Neural crest cell (in vitro differentiated cells): Measurements from ENCODE around the gene KRTCAP2. TPM values are rescaled to one million over a fixed set of nuclear protein-coding genes. Genes with fewer than 3 reads are reported as not detected.
"Not testable (repeated sequence)": the region's sequence is repeated elsewhere in the genome, so short reads cannot be mapped to it uniquely, and the experiment has no call there.

Experiments
- DNase-seq: peaks from one replicate; pipeline ENCODE4 v3.0.0; 2021; ENCODE audit warnings: low read depth, mixed read lengths, low spot score
- H3K27ac Mint-ChIP-seq: one replicate; pipeline ENCODE4 v1.8.0; 2021; ENCODE audit warnings: mild to moderate bottlenecking, mixed read lengths; ENCODE audit not compliant: unreplicated experiment
- H3K27me3 Mint-ChIP-seq: 2 replicates; pipeline ENCODE4 v1.8.0; 2021; ENCODE audit warnings: low read depth, mild to moderate bottlenecking, mixed read lengths
- H3K36me3 Mint-ChIP-seq: 2 replicates; pipeline ENCODE4 v1.8.0; 2021; ENCODE audit warnings: low read depth, mild to moderate bottlenecking, mixed read lengths
- H3K4me1 Mint-ChIP-seq: 2 replicates; pipeline ENCODE4 v1.8.0; 2021; ENCODE audit warnings: mixed read lengths
- H3K4me3 Mint-ChIP-seq: one replicate; pipeline ENCODE4 v1.8.0; 2021; ENCODE audit warnings: mild to moderate bottlenecking, mixed read lengths
- H3K9me3 Mint-ChIP-seq: 2 replicates; pipeline ENCODE4 v1.8.0; 2021; ENCODE audit warnings: mixed read lengths
- CTCF ChIP-seq: fragments of 200-600 bp; sonication (generic); conservative IDR thresholded peaks from 2 replicates; pipeline ENCODE4 v1.5.0; 2021; ENCODE audit warnings: antibody characterized with exemption, mild to moderate bottlenecking
- total RNA-seq: library from RNA; stranded (reverse); gene quantifications from 2 replicates; pipeline ENCODE4 v1.2.1, GENCODE V29; 2021

KRTCAP2 gene
- total RNA-seq, 1 donor from 2014 or later = 125 TPM

GRCh38 chr1:155191904-155192303 lies 18.8 kb upstream of the KRTCAP2 start:
- Mint-ChIP-seq H3K9me3 (no peaks in the 10 kb centered on the region), H3K27ac (peak overlapping the region; percentile 94), H3K27me3 (peaks cover 9% of the 10 kb centered on the region), H3K36me3 (peaks cover 11% of the 10 kb centered on the region), H3K4me1 (peaks cover 50% of the 10 kb centered on the region), H3K4me3 (peak overlapping the region; percentile 75)
- DNase-seq = no peak
- no peak for TF ChIP-seq CTCF

- DNase-seq, H3K27me3 Mint-ChIP-seq, H3K27ac Mint-ChIP-seq, H3K36me3 Mint-ChIP-seq, H3K9me3 Mint-ChIP-seq, H3K4me3 Mint-ChIP-seq: not testable (repeated sequence)
- peaks cover 32% of the 10 kb centered on the region for H3K4me1 Mint-ChIP-seq
Observed at GRCh38 chr1:155189926-155190325, 16.8 kb upstream of the KRTCAP2 start.

- no peaks in the 10 kb centered on the region for H3K9me3 Mint-ChIP-seq
- TF ChIP-seq CTCF = no peak
- peak overlapping the region; percentile 70 for H3K4me3 Mint-ChIP-seq
- H3K27me3 Mint-ChIP-seq = peaks cover 5% of the 10 kb centered on the region
- peak overlapping the region; percentile 98 for H3K27ac Mint-ChIP-seq
- peaks cover 4% of the 10 kb centered on the region for H3K36me3 Mint-ChIP-seq
- DNase-seq = no peak
- H3K4me1 Mint-ChIP-seq = peaks cover 18% of the 10 kb centered on the region
Observed at GRCh38 chr1:155188268-155188667, 15.2 kb upstream of the KRTCAP2 start.

- Mint-ChIP-seq H3K4me1 (peaks cover 13% of the 10 kb centered on the region), H3K27ac (peak overlapping the region; percentile 98), H3K9me3 (no peaks in the 10 kb centered on the region), H3K36me3 (peaks cover 4% of the 10 kb centered on the region), H3K27me3 (peaks cover 5% of the 10 kb centered on the region), H3K4me3 (peak overlapping the region; percentile 70)
- no peak for DNase-seq
- TF ChIP-seq CTCF = no peak
Observed at GRCh38 chr1:155187456-155187891, 14.4 kb upstream of the KRTCAP2 start.

GRCh38 chr1:155186794-155187455 lies 13.8 kb upstream of the KRTCAP2 start:
- no peaks in the 10 kb centered on the region for H3K9me3 Mint-ChIP-seq
- H3K4me3 Mint-ChIP-seq = peak overlapping the region; percentile 47
- peaks cover 5% of the 10 kb centered on the region for H3K27me3 Mint-ChIP-seq
- H3K4me1 Mint-ChIP-seq = peaks cover 7% of the 10 kb centered on the region
- peaks cover 4% of the 10 kb centered on the region for H3K36me3 Mint-ChIP-seq
- DNase-seq = no peak
- no peak overlapping the region for H3K27ac Mint-ChIP-seq
- no peak for TF ChIP-seq CTCF

GRCh38 chr1:155186067-155186793 lies 13.1 kb upstream of the KRTCAP2 start:
- Mint-ChIP-seq H3K27ac (peak overlapping the region; percentile 43), H3K9me3 (no peaks in the 10 kb centered on the region), H3K36me3 (peaks cover 4% of the 10 kb centered on the region), H3K27me3 (peaks cover 5% of the 10 kb centered on the region), H3K4me3 (no peak overlapping the region), H3K4me1 (peaks cover 6% of the 10 kb centered on the region)
- DNase-seq = no peak
- no peak for TF ChIP-seq CTCF
